ENCODE data around the gene CCDC192.

DNA sequence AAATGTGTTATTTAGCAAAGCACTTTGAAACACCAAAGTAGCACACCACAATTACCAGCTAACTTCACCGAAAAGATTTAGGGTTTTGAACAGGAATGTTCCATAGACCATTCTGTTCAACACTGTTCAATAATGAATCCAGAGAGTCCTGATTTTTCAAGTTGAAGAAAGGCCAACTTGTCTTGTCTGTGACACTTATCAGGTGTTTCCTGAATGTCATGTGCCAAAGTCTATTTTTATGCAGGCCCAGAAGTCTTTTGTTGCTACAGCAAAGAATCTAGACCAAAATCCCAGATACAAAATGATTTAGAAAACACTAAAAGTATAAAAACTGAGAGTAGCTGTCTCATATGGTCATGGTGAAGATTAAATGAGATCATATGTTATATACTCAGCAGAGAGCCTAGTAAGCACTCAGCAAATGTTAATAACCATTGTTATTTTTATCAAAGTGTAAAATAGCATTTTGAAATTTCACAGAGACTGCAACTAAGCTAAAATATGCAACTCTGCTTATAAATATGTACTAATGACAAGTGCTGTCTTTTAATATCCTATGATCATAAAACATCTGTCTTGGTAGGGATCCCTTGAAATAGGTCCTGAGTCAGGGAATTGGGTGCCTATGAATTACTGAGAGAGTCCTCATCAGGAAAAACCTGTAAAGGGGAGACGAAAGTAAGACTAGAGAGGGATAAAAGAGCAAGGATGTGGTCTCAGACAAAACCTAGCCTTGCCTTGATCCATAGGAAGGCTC, 258.0 kb downstream of the CCDC192 start:
- TF ChIP-seq, protein P1, sequence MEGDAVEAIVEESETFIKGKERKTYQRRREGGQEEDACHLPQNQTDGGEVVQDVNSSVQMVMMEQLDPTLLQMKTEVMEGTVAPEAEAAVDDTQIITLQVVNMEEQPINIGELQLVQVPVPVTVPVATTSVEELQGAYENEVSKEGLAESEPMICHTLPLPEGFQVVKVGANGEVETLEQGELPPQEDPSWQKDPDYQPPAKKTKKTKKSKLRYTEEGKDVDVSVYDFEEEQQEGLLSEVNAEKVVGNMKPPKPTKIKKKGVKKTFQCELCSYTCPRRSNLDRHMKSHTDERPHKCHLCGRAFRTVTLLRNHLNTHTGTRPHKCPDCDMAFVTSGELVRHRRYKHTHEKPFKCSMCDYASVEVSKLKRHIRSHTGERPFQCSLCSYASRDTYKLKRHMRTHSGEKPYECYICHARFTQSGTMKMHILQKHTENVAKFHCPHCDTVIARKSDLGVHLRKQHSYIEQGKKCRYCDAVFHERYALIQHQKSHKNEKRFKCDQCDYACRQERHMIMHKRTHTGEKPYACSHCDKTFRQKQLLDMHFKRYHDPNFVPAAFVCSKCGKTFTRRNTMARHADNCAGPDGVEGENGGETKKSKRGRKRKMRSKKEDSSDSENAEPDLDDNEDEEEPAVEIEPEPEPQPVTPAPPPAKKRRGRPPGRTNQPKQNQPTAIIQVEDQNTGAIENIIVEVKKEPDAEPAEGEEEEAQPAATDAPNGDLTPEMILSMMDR (IDR thresholded peaks at IDR 0.05), result no peak
- TF ChIP-seq EP300 (IDR thresholded peaks at IDR 0.05), result no peak

Data from tibial nerve (tissue), 4 donors.